ENCODE data around the gene HADHA.

- TF ChIP-seq, protein P1, sequence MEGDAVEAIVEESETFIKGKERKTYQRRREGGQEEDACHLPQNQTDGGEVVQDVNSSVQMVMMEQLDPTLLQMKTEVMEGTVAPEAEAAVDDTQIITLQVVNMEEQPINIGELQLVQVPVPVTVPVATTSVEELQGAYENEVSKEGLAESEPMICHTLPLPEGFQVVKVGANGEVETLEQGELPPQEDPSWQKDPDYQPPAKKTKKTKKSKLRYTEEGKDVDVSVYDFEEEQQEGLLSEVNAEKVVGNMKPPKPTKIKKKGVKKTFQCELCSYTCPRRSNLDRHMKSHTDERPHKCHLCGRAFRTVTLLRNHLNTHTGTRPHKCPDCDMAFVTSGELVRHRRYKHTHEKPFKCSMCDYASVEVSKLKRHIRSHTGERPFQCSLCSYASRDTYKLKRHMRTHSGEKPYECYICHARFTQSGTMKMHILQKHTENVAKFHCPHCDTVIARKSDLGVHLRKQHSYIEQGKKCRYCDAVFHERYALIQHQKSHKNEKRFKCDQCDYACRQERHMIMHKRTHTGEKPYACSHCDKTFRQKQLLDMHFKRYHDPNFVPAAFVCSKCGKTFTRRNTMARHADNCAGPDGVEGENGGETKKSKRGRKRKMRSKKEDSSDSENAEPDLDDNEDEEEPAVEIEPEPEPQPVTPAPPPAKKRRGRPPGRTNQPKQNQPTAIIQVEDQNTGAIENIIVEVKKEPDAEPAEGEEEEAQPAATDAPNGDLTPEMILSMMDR (IDR thresholded peaks at IDR 0.05; ENCODE audit: poor library complexity, severe bottlenecking), result no peak
- TF ChIP-seq EP300 (conservative IDR thresholded peaks at IDR 0.05; ENCODE audit: poor library complexity, severe bottlenecking), result no peak
- no peak for TF ChIP-seq TAF1 (IDR thresholded peaks at IDR 0.05; ENCODE audit: low read depth)
- no peak for TF ChIP-seq EZH2 (IDR thresholded peaks at IDR 0.05; ENCODE audit: borderline replicate concordance, insufficient read depth, low read length, poor library complexity, severe bottlenecking)
- no peak for TF ChIP-seq POLR2AphosphoS5 (IDR thresholded peaks at IDR 0.05)
- TF ChIP-seq RAD21 (conservative IDR thresholded peaks at IDR 0.05), result no peak
Observed at GRCh38 chr2:26224095-26224494, 20.3 kb downstream of the HADHA start.

All from neural cell (in vitro differentiated cells).